A673 (cell line): Measurements from ENCODE around the gene CLEC2D. TPM values are rescaled to one million over a fixed set of nuclear protein-coding genes. Genes with fewer than 3 reads are reported as not detected.
"Not testable (repeated sequence)": the region's sequence is repeated elsewhere in the genome, so short reads cannot be mapped to it uniquely, and the experiment has no call there.

Experiments
- BruUV-seq: library from RNA; stranded (reverse); fragments of 400-500 nt; replicated peaks from 2 replicates; lab custom pipeline; 2021; lab: Mats Ljungman, UMichigan
- CTCF ChIA-PET: fragments of 300-600 bp; sonication (Branson Sonifier 250); formaldehyde crosslinking; loops from one replicate; lab custom pipeline; 2022; ENCODE audit warnings: antibody characterized with exemption; lab: Charles Lee
- POLR2A ChIA-PET: fragments of 300-600 bp; sonication (Branson Sonifier 250); formaldehyde crosslinking; loops from one replicate; lab custom pipeline; 2022; ENCODE audit warnings: antibody characterized with exemption; ENCODE audit not compliant: low non-redundant PET; lab: Charles Lee
- DNase-seq: peaks from one replicate; pipeline ENCODE4 v3.0.0-alpha.2; 2015; ENCODE audit warnings: low spot score
- H3K27ac ChIP-seq: fragments of 200-600 bp; sonication (generic); 2 replicates; pipeline ENCODE4 v1.5.1; 2016; ENCODE audit warnings: mixed run types, low read depth, mild to moderate bottlenecking, mixed read lengths, antibody characterized with exemption, low read length; ENCODE audit not compliant: poor library complexity, severe bottlenecking
- H3K27me3 ChIP-seq: fragments of 200-600 bp; sonication (generic); replicated peaks from 2 replicates; pipeline ENCODE4 v1.6.1; 2017; ENCODE audit warnings: mixed run types, low read depth, mild to moderate bottlenecking, mixed read lengths, antibody characterized with exemption, low read length; ENCODE audit not compliant: insufficient read depth, poor library complexity
- H3K36me3 ChIP-seq: fragments of 200-600 bp; sonication (generic); 2 replicates; pipeline ENCODE4 v1.6.1; 2016; ENCODE audit warnings: mixed run types, mild to moderate bottlenecking, mixed read lengths, antibody characterized with exemption, low read length; ENCODE audit not compliant: insufficient read depth, poor library complexity, severe bottlenecking
- H3K4me1 ChIP-seq: fragments of 200-600 bp; sonication (generic); 2 replicates; pipeline ENCODE4 v1.6.1; 2017; ENCODE audit warnings: mixed run types, mild to moderate bottlenecking, mixed read lengths, antibody characterized with exemption, low read length; ENCODE audit not compliant: insufficient read depth, poor library complexity, severe bottlenecking
- H3K4me3 ChIP-seq: fragments of 200-600 bp; sonication (generic); 2 replicates; pipeline ENCODE4 v1.5.1; 2016; ENCODE audit warnings: low read depth, mixed run types, mild to moderate bottlenecking, mixed read lengths, low read length; ENCODE audit not compliant: poor library complexity, severe bottlenecking
- H3K9me3 ChIP-seq: fragments of 200-600 bp; sonication (generic); 2 replicates; pipeline ENCODE4 v1.6.1; 2016; ENCODE audit warnings: mixed run types, low read depth, mild to moderate bottlenecking, mixed read lengths, antibody characterized with exemption, low read length; ENCODE audit not compliant: poor library complexity, severe bottlenecking
- CTCF ChIP-seq: fragments of 300-800, 200-600 bp; sonication (generic); conservative IDR thresholded peaks from 2 replicates; pipeline ENCODE4 v1.5.1; 2017; ENCODE audit warnings: low read depth, mild to moderate bottlenecking, antibody characterized with exemption, low read length, moderate library complexity, mixed read lengths
- EZH2 ChIP-seq: fragments of 200-600 bp; sonication (generic); IDR thresholded peaks from 2 replicates; pipeline ENCODE4 v1.6.1; 2017; ENCODE audit warnings: borderline replicate concordance, low read depth, mild to moderate bottlenecking, mixed read lengths, antibody characterized with exemption, low read length; ENCODE audit not compliant: poor library complexity, severe bottlenecking
- intact Hi-C: fragments of 100-400 bp; cut with micrococcal nuclease; formaldehyde crosslinking; loops from one replicate; pipeline ENCODE4 v1.10.0; 2022; ENCODE audit not compliant: unreplicated experiment
- total RNA-seq: library from RNA; stranded (reverse); gene quantifications from 2 replicates; pipeline ENCODE4 v1.2.3, GENCODE V29; 2021

CLEC2D gene
- total RNA-seq, 1 experiment from 2014 or later, result 1.6 TPM

GRCh38 chr12:9732921-9733461, 63.5 kb downstream of the CLEC2D start, which contains the start of gene CLECL1:
Gene CLECL1 (minus strand): TSS chr12:9733097.
- BruUV-seq, result no TSS peak
- Histone ChIP-seq H3K4me3 (no peak within 1 kb of the TSS), H3K36me3 (no peaks in the 10 kb centered on the region), H3K27me3 (peaks cover 15% of the 10 kb centered on the region), H3K9me3 (no peaks in the 10 kb centered on the region), H3K4me1 (no peaks in the 10 kb centered on the region), H3K27ac (no peak within 1 kb of the TSS)
- TF ChIP-seq CTCF (no peak), EZH2 (no peak)
- POLR2A ChIA-PET, result no interaction called here
- intact Hi-C loops, result no loop called here
- CTCF ChIA-PET, result no interaction called here
- no peak for DNase-seq

GRCh38 chr12:9735601-9736000, 66.1 kb downstream of the CLEC2D start:
- TF ChIP-seq EZH2, result no peak
- TF ChIP-seq CTCF, result no peak
- H3K27ac ChIP-seq, result no peak overlapping the region
- DNase-seq, result no peak
- CTCF ChIA-PET, result no interaction called here
- no peaks in the 10 kb centered on the region for H3K36me3 ChIP-seq
- H3K4me3 ChIP-seq, result no peak overlapping the region
- H3K9me3 ChIP-seq, result no peaks in the 10 kb centered on the region
- no peaks in the 10 kb centered on the region for H3K4me1 ChIP-seq
- peaks cover 15% of the 10 kb centered on the region for H3K27me3 ChIP-seq
- BruUV-seq, result no TSS peak
- POLR2A ChIA-PET, result no interaction called here
- intact Hi-C loops, result no loop called here

GRCh38 chr12:9736936-9737705, 67.6 kb downstream of the CLEC2D start:
- intact Hi-C loops, result no loop called here
- Histone ChIP-seq H3K27ac (no peak overlapping the region), H3K36me3 (no peaks in the 10 kb centered on the region), H3K9me3 (no peaks in the 10 kb centered on the region), H3K27me3 (peaks cover 7% of the 10 kb centered on the region), H3K4me1 (no peaks in the 10 kb centered on the region), H3K4me3 (no peak overlapping the region)
- BruUV-seq, result no TSS peak
- TF ChIP-seq EZH2, result no peak
- no peak for TF ChIP-seq CTCF
- DNase-seq, result no peak
- ChIA-PET POLR2A (no interaction called here), CTCF (no interaction called here)

- CTCF ChIA-PET, DNase-seq, POLR2A ChIA-PET, H3K4me3 ChIP-seq, H3K27me3 ChIP-seq, H3K27ac ChIP-seq, H3K4me1 ChIP-seq, intact Hi-C loops, BruUV-seq, H3K9me3 ChIP-seq, H3K36me3 ChIP-seq: not testable (repeated sequence)
Observed at GRCh38 chr12:9738905-9739304, 69.4 kb downstream of the CLEC2D start.

- CTCF ChIA-PET, H3K9me3 ChIP-seq, H3K4me3 ChIP-seq, H3K36me3 ChIP-seq, H3K27ac ChIP-seq, H3K27me3 ChIP-seq, BruUV-seq, H3K4me1 ChIP-seq, DNase-seq, POLR2A ChIA-PET: not testable (repeated sequence)
- intact Hi-C loops, result loop anchor here (10.0 kb wide), 1 partner anchor 275 kb away; the partner anchor contains the start of gene CLEC12B
Observed at GRCh38 chr12:9739404-9740105, 70.0 kb downstream of the CLEC2D start.
